A549 (cell line): ENCODE data around the gene SLC9A2. TPM values are rescaled to one million over a fixed set of nuclear protein-coding genes. Genes with fewer than 3 reads are reported as not detected.

Experiments
- ATAC-seq, 2 experiments: fragments of 200-7000 bp in 1 of 2; fragments of >200 bp in 1 of 2; cut with Nextera tagmentation in 1 of 2; cut with Tn5 transposase in 1 of 2; 3 replicates each; pipeline versions ENCODE4 v1.8.0 to v1.9.1; 2018 to 2020; ENCODE audit warnings: mild to moderate bottlenecking in 1 of 2, moderate library complexity in 1 of 2
- CTCF ChIA-PET: fragments of 300-600 bp; sonication (Branson Sonifier 250); formaldehyde crosslinking; extraction: SDS; loops from one replicate; lab custom pipeline; 2021; ENCODE audit warnings: antibody characterized with exemption, inconsistent platforms; lab: Yijun Ruan, JAX
- POLR2A ChIA-PET: fragments of 350-600 bp; formaldehyde crosslinking; extraction: SDS; loops from one replicate; lab custom pipeline; 2021; ENCODE audit warnings: antibody characterized with exemption, inconsistent platforms; lab: Yijun Ruan, JAX
- DNase-seq, 2 experiments: peaks; one replicate each; pipeline versions ENCODE4 v3.0.0 to v3.0.0-alpha.2; 2011 to 2016; ENCODE audit warnings: low read depth in 1 of 2, low spot score in 1 of 2
- FAIRE-seq: peaks from 2 replicates; lab custom pipeline; 2011; peaks lifted over from hg19 to GRCh38; lab: Jason Lieb, UNC
- H3K27ac ChIP-seq, 2 experiments: fragments of >200 bp; sonication (Bioruptor Twin); formaldehyde crosslinking; 3 replicates each; pipeline ENCODE4 v1.5.1; 2016 to 2017
- H3K4me1 ChIP-seq: fragments of >200 bp; sonication (Bioruptor Twin); formaldehyde crosslinking; 3 replicates; pipeline ENCODE4 v1.6.1; 2016
- H3K4me2 ChIP-seq: fragments of >200 bp; sonication (Bioruptor Twin); formaldehyde crosslinking; 3 replicates; pipeline ENCODE4 v1.6.1; 2016
- H3K4me3 ChIP-seq: fragments of >200 bp; sonication (Bioruptor Twin); formaldehyde crosslinking; 3 replicates; pipeline ENCODE4 v1.5.1; 2016
- H3K9me3 ChIP-seq: fragments of >200 bp; sonication (Bioruptor Twin); formaldehyde crosslinking; 3 replicates; pipeline ENCODE4 v1.6.1; 2016
- CBX8 ChIP-seq: fragments of 200-600 bp; sonication (generic); IDR thresholded peaks from 2 replicates; pipeline ENCODE4 v1.6.1; 2016
- CHD4 ChIP-seq: fragments of 200-600 bp; sonication (generic); IDR thresholded peaks from 2 replicates; pipeline ENCODE4 v1.6.1; 2016; ENCODE audit warnings: antibody characterized with exemption, mild to moderate bottlenecking, borderline replicate concordance
- FOSB ChIP-seq: fragments of 250-450 bp; sonication (Bioruptor Pico); IDR thresholded peaks from 2 replicates; pipeline ENCODE4 v1.5.0; 2020; ENCODE audit warnings: mild to moderate bottlenecking, moderate library complexity
- FOSL2 ChIP-seq, 2 experiments: fragments of 450-650 bp in 1 of 2; fragments of >200 bp in 1 of 2; sonication (Bioruptor Twin) in 1 of 2; formaldehyde crosslinking; IDR thresholded peaks; 2 replicates each; pipeline versions ENCODE4 v1.5.0 to v1.6.1; 2016 to 2020; ENCODE audit warnings: mild to moderate bottlenecking in 1 of 2, moderate library complexity in 1 of 2
- FOXS1 ChIP-seq: fragments of 250-450 bp; sonication (Bioruptor Pico); IDR thresholded peaks from 2 replicates; pipeline ENCODE4 v1.5.0; 2020; ENCODE audit warnings: mild to moderate bottlenecking, moderate library complexity
- GATA3 ChIP-seq: IDR thresholded peaks from 2 replicates; pipeline ENCODE4 v1.6.1; 2012; ENCODE audit warnings: borderline replicate concordance
- HOXB13 ChIP-seq: fragments of 250-450 bp; sonication (Bioruptor Pico); IDR thresholded peaks from 2 replicates; pipeline ENCODE4 v1.5.0; 2020; ENCODE audit warnings: low read depth, mild to moderate bottlenecking, moderate library complexity
- JUN ChIP-seq, 2 experiments: fragments of >200 bp; sonication (Bioruptor Twin); formaldehyde crosslinking; IDR thresholded peaks; 2 replicates in 1 of 2; 3 replicates in 1 of 2; pipeline ENCODE4 v1.6.1; 2016 to 2017
- JUNB ChIP-seq: fragments of >200 bp; sonication (Bioruptor Twin); formaldehyde crosslinking; IDR thresholded peaks from 2 replicates; pipeline ENCODE4 v1.6.1; 2016
- MAFK ChIP-seq: fragments of 450-650 bp; IDR thresholded peaks from 2 replicates; pipeline ENCODE4 v1.6.1; 2014; ENCODE audit not compliant: partially characterized antibody
- POLR2AphosphoS2 ChIP-seq: conservative IDR thresholded peaks from 2 replicates; pipeline ENCODE4 v1.6.1; 2012; ENCODE audit warnings: low read length, improper control_type of control experiment, inconsistent platforms
- RAD21 ChIP-seq, 2 experiments: fragments of >200 bp in 1 of 2; sonication (Bioruptor Twin) in 1 of 2; formaldehyde crosslinking in 1 of 2; IDR thresholded peaks in 1 of 2; conservative IDR thresholded peaks in 1 of 2; 2 replicates in 1 of 2; 3 replicates in 1 of 2; pipeline ENCODE4 v1.6.1; 2012 to 2018; ENCODE audit warnings: inconsistent platforms in 1 of 2
- RARB ChIP-seq: fragments of 250-450 bp; sonication (Bioruptor Pico); IDR thresholded peaks from 2 replicates; pipeline ENCODE4 v1.8.0; 2021; ENCODE audit warnings: mild to moderate bottlenecking, moderate library complexity
- SREBF2 ChIP-seq: fragments of 450-650 bp; IDR thresholded peaks from 2 replicates; pipeline ENCODE4 v1.6.1; 2014; ENCODE audit warnings: mild to moderate bottlenecking, moderate library complexity
- TP53 ChIP-seq: fragments of 250-450 bp; sonication (Bioruptor Pico); IDR thresholded peaks from 2 replicates; pipeline ENCODE4 v1.5.0; 2021; ENCODE audit warnings: mild to moderate bottlenecking, moderate library complexity
- ZSCAN20 ChIP-seq: fragments of 250-450 bp; sonication (Bioruptor Pico); IDR thresholded peaks from 2 replicates; pipeline ENCODE4 v1.8.0; 2022; ENCODE audit warnings: mild to moderate bottlenecking, moderate library complexity
- WGBS: methylation state at CpG from one replicate; pipeline ENCODE4 v1.1.6; 2017; ENCODE audit errors: missing lambda C conversion rate; 5-methylcytosine and 5-hydroxymethylcytosine counted together
- polyA plus RNA-seq, 4 experiments: library from polyadenylated mRNA; depleted of rRNA in 3 of 4; stranded (reverse); fragments of >200 nt; fragmentation: RNase III in 1 of 4; extraction: RNeasy Plus Mini Kit Qiagen cat#74134 plus additional on column Dnase treatment in 1 of 4; gene quantifications; 2 replicates in 3 of 4; 3 replicates in 1 of 4; pipeline ENCODE4 v1.2.3, GENCODE V29; 2011 to 2017
- TF ChIP-seq, protein P1 (sequence below): IDR thresholded peaks from 2 replicates; pipeline ENCODE4 v1.6.1; 2012
- TF ChIP-seq, protein P2 (sequence below): fragments of 200-600 bp; sonication (generic); IDR thresholded peaks from 2 replicates; pipeline ENCODE4 v1.6.1; 2016; ENCODE audit warnings: antibody characterized with exemption, mild to moderate bottlenecking, moderate library complexity
- TF ChIP-seq, protein P3 (sequence below): fragments of >200 bp; sonication (Bioruptor Twin); formaldehyde crosslinking; IDR thresholded peaks from 3 replicates; pipeline ENCODE4 v1.5.1; 2016
- TF ChIP-seq, protein P4 (sequence below): fragments of 150-350 bp; IDR thresholded peaks from 2 replicates; pipeline ENCODE4 v1.6.1; 2014; ENCODE audit warnings: low read depth, mild to moderate bottlenecking, low read length

SLC9A2 gene
- polyA plus RNA-seq, 2 of the 4 experiments (the other 2 are of a cell fraction), result 3.0 to 4.1 TPM

DNA sequence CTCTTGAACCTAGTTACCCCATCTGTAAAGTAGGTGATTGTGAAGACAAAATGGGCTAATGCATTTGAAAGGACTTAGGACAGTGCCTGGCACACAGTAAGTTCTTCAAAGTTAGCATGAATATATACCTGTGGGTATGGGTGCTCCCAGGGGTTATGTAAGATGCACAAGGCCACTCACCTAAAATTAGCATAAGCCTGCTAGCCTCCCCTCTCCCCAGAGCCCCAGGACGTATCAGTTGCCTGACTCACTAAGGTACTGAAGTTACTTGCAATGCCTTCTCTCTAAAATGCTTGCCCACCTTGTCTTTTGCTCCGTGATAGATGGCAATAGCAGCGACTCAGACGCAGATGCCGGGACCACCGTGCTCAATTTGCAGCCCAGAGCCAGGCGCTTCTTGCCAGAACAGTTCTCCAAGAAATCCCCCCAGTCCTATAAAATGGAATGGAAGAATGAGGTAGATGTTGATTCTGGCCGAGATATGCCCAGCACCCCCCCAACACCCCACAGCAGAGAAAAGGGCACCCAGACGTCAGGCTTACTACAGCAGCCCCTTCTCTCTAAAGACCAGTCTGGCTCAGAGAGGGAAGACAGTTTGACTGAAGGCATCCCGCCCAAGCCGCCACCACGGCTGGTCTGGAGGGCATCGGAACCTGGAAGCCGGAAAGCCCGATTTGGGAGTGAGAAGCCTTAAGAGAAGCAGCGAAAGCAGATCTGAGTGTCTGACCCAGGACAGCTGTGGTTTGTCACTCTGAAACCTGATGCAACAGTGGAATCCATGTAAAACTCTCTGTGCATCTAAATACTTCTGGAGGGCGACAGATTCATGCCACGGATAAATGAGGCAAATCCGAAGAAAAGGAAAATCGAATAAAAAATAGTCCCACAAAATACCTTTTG lies 88.7 kb downstream of the SLC9A2 start:
- WGBS, result 91% methylated on average over 19 of the region's 20 CpGs
- peak overlapping the region; percentile 50 for H3K4me2 ChIP-seq
- no peak overlapping the region for H3K4me3 ChIP-seq
- ATAC-seq (no peak), DNase-seq (no peak)
- peaks cover 22% of the 10 kb centered on the region for H3K4me1 ChIP-seq
- no peaks in the 10 kb centered on the region for H3K9me3 ChIP-seq
- H3K27ac ChIP-seq, result peak overlapping the region in 1 of 2 experiments; percentile 29; a peak in 1 of 6 replicates
- TF ChIP-seq JUNB, result 0 out of 2 replicates have a peak, but pooled peaks have one; percentile 3
- TF ChIP-seq SREBF2, result no peak
- TF ChIP-seq, all 56 proteins: peak for 1
- POLR2A ChIA-PET, result no interaction called here
- no peak for FAIRE-seq
- CTCF ChIA-PET, result interaction anchor here (0.7 to 1.4 kb wide), 4 partner anchors 16 to 93 kb away, joined by 3 to 4 read pairs (median 3); a partner anchor contains a TSS

DNA sequence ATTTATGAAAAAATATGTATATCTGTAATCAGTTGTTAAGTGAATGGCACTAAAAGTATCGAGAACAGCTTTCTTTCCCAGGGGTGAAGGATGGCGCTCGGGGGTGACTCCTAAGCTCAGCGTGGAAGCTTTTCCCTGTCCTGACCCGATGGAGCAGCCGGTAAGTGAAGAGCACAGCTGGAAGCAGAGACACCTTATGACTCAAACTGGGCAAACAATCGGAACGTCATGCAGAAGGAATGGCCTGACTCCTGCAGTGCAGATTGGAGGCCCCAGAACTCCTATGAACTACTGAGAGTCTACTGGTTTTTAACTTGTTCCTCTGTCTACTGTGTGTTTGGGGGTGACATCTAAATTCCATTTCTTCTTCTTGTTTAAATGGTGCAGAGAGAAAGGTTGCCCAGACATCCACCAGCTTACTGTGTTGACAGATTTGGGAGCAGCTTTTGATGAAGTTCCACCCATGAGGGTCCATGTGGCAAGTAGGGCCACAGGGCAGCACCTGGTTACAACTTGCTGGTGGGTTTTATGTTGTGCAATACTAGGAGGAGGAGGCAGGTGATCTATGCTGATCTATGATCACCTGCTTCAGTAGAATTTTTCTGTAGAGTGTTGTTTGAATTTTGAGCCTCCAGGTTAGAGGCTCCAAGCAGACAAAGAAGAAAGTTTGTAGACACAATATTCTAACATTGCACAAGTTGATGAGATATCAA lies 89.7 kb downstream of the SLC9A2 start:
- CTCF ChIA-PET, result interaction anchor here (0.7 to 1.0 kb wide), 3 partner anchors 27 to 236 kb away, joined by 3 to 4 read pairs (median 3); partner anchors contain the start of gene SLC9A4
- WGBS, result 7% methylated on average over 8 of the region's 8 CpGs
- Histone ChIP-seq H3K4me1 (peaks cover 22% of the 10 kb centered on the region), H3K27ac (peak overlapping the region in 1 of 2 experiments; percentile 66; a peak in 3 of 6 replicates), H3K4me3 (no peak overlapping the region), H3K4me2 (peak overlapping the region; percentile 50), H3K9me3 (no peaks in the 10 kb centered on the region)
- ATAC-seq, result peak; percentile 99 to 100
- peak; percentile 43 for FAIRE-seq
- POLR2A ChIA-PET, result interaction anchor here (0.6 kb wide), 1 partner anchor 1491 kb away, joined by 4 read pairs; no protein-coding TSS in a partner anchor
- TF ChIP-seq GATA3 (peak; percentile 17; the same call in 1 of the 2 replicates), RAD21 (conservative IDR thresholded peaks at IDR 0.05 in 1 of 2, IDR thresholded peaks at IDR 0.05 in 1 of 2) (no peak), JUN (IDR thresholded peaks at IDR 0.05) (peak in 1 of 2 experiments; percentile 34; a peak in 1 of 5 replicates), CHD4 (no peak), FOSL2 (IDR thresholded peaks at IDR 0.05) (peak; percentile 58; the same call in 1 of the 2 replicates), FOSL2 (CRISPR knock-in tag; IDR thresholded peaks at IDR 0.05) (peak; percentile 77)
- TF ChIP-seq, protein P1, sequence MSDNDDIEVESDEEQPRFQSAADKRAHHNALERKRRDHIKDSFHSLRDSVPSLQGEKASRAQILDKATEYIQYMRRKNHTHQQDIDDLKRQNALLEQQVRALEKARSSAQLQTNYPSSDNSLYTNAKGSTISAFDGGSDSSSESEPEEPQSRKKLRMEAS, result peak; percentile 30; the same call in 1 of the 2 replicates
- DNase-seq, result peak; percentile 76 to 79

DNA sequence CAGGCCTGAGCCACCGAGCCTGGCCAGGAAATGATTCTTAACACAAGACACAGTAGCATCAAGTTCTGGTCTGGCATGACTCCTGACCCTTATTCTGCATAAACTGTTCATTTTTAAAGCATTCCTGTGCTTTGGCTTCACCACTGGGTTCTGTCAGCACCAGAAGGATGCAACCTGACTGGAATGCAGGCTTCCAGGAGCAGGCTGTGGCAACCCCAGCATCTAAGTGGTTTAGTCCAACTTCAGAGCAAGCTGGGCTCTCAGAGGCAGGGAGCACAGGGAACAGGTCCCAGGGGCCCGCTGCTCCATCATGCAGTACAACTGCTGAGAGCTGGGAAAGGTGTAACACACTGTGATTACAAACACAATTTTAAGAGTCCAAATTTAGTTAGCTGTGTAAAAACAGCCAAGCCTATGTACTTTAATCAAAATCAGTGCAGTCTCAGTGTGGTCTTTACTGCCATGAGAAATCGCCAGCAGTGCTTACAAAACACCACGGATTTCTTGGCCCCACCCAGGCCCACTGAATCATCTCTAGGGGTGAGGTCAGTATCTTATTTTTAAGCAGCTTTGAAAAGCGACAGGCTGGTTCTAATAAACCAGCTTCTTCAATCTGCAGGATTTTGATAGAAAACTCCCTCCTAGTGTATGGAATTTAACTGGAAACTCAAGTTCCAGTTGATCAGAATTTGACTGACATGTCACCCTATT lies 98.1 kb downstream of the SLC9A2 start:
- ChIA-PET POLR2A (no interaction called here), CTCF (no interaction called here)
- whole genome bisulfite sequencing, result 79% methylated on average over 5 of the region's 5 CpGs
- DNase-seq, result no peak
- no peak overlapping the region for H3K4me3 ChIP-seq
- TF ChIP-seq CBX8 (no peak), MAFK (no peak), ZSCAN20 (no peak), SREBF2 (no peak), JUN (IDR thresholded peaks at IDR 0.05) (no peak), FOXS1 (CRISPR knock-in tag) (no peak), POLR2AphosphoS2 (no peak), RARB (CRISPR knock-in tag) (no peak), HOXB13 (no peak), TP53 (CRISPR knock-in tag) (no peak), FOSB (CRISPR knock-in tag) (no peak)
- TF ChIP-seq, protein P2, sequence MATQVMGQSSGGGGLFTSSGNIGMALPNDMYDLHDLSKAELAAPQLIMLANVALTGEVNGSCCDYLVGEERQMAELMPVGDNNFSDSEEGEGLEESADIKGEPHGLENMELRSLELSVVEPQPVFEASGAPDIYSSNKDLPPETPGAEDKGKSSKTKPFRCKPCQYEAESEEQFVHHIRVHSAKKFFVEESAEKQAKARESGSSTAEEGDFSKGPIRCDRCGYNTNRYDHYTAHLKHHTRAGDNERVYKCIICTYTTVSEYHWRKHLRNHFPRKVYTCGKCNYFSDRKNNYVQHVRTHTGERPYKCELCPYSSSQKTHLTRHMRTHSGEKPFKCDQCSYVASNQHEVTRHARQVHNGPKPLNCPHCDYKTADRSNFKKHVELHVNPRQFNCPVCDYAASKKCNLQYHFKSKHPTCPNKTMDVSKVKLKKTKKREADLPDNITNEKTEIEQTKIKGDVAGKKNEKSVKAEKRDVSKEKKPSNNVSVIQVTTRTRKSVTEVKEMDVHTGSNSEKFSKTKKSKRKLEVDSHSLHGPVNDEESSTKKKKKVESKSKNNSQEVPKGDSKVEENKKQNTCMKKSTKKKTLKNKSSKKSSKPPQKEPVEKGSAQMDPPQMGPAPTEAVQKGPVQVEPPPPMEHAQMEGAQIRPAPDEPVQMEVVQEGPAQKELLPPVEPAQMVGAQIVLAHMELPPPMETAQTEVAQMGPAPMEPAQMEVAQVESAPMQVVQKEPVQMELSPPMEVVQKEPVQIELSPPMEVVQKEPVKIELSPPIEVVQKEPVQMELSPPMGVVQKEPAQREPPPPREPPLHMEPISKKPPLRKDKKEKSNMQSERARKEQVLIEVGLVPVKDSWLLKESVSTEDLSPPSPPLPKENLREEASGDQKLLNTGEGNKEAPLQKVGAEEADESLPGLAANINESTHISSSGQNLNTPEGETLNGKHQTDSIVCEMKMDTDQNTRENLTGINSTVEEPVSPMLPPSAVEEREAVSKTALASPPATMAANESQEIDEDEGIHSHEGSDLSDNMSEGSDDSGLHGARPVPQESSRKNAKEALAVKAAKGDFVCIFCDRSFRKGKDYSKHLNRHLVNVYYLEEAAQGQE, result no peak
- TF ChIP-seq, protein P3, sequence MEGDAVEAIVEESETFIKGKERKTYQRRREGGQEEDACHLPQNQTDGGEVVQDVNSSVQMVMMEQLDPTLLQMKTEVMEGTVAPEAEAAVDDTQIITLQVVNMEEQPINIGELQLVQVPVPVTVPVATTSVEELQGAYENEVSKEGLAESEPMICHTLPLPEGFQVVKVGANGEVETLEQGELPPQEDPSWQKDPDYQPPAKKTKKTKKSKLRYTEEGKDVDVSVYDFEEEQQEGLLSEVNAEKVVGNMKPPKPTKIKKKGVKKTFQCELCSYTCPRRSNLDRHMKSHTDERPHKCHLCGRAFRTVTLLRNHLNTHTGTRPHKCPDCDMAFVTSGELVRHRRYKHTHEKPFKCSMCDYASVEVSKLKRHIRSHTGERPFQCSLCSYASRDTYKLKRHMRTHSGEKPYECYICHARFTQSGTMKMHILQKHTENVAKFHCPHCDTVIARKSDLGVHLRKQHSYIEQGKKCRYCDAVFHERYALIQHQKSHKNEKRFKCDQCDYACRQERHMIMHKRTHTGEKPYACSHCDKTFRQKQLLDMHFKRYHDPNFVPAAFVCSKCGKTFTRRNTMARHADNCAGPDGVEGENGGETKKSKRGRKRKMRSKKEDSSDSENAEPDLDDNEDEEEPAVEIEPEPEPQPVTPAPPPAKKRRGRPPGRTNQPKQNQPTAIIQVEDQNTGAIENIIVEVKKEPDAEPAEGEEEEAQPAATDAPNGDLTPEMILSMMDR, result no peak
- TF ChIP-seq, protein P4, sequence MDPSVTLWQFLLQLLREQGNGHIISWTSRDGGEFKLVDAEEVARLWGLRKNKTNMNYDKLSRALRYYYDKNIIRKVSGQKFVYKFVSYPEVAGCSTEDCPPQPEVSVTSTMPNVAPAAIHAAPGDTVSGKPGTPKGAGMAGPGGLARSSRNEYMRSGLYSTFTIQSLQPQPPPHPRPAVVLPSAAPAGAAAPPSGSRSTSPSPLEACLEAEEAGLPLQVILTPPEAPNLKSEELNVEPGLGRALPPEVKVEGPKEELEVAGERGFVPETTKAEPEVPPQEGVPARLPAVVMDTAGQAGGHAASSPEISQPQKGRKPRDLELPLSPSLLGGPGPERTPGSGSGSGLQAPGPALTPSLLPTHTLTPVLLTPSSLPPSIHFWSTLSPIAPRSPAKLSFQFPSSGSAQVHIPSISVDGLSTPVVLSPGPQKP, result no peak
- H3K27ac ChIP-seq, result no peak overlapping the region
- no peaks in the 10 kb centered on the region for H3K4me1 ChIP-seq
- no peak overlapping the region for H3K4me2 ChIP-seq
- no peak for ATAC-seq
- FAIRE-seq, result no peak
- no peaks in the 10 kb centered on the region for H3K9me3 ChIP-seq
